OCI-LY1 (cell line): Measurements from ENCODE around the gene TEKT1.

Source experiments
- H2AFZ ChIP-seq: fragments of 200-600 bp; sonication (generic), shearing (Covaris generic); 2 replicates; pipeline ENCODE4 v1.6.0; 2014; ENCODE audit warnings: antibody characterized with exemption, mild to moderate bottlenecking, low read length
- H3F3A ChIP-seq: fragments of 200-600 bp; sonication (generic), shearing (Covaris generic); 2 replicates; pipeline ENCODE4 v1.6.0; 2014; ENCODE audit warnings: mild to moderate bottlenecking, antibody characterized with exemption, low read length, moderate library complexity; ENCODE audit not compliant: insufficient read depth
- H3K27ac ChIP-seq: fragments of 200-600 bp; sonication (generic); 2 replicates; pipeline ENCODE4 v1.5.1; 2014; ENCODE audit warnings: low read length, mixed run types, mild to moderate bottlenecking, low read depth; ENCODE audit not compliant: poor library complexity, severe bottlenecking
- H3K27me3 ChIP-seq: fragments of 200-600 bp; sonication (generic); 2 replicates; pipeline ENCODE4 v1.6.0; 2014; ENCODE audit warnings: antibody characterized with exemption, mild to moderate bottlenecking, low read length, moderate library complexity; ENCODE audit not compliant: insufficient read depth
- H3K36me3 ChIP-seq: fragments of 200-600 bp; sonication (generic); 2 replicates; pipeline ENCODE4 v1.6.1; 2014; ENCODE audit warnings: mild to moderate bottlenecking, antibody characterized with exemption, low read length, moderate library complexity, mixed read lengths; ENCODE audit not compliant: insufficient read depth
- H3K4me1 ChIP-seq: fragments of 200-600 bp; sonication (generic); 2 replicates; pipeline ENCODE4 v1.5.1; 2014; ENCODE audit warnings: mild to moderate bottlenecking, low read length, moderate library complexity; ENCODE audit not compliant: insufficient read depth, severe bottlenecking
- H3K4me2 ChIP-seq: fragments of 200-600 bp; sonication (generic), shearing (Covaris generic); 2 replicates; pipeline ENCODE4 v1.6.1; 2014; ENCODE audit warnings: low read length
- H3K4me3 ChIP-seq: fragments of 200-600 bp; sonication (generic); 2 replicates; pipeline ENCODE4 v1.5.1; 2014; ENCODE audit warnings: low read length, low read depth, mild to moderate bottlenecking, mixed read lengths; ENCODE audit not compliant: poor library complexity, severe bottlenecking
- H3K79me2 ChIP-seq: fragments of 200-600 bp; shearing (Covaris generic); 2 replicates; pipeline ENCODE4 v1.6.1; 2016; ENCODE audit warnings: mixed run types, low read length, mixed read lengths; ENCODE audit not compliant: insufficient read depth
- H3K9ac ChIP-seq: fragments of 200-600 bp; sonication (generic), shearing (Covaris generic); 2 replicates; pipeline ENCODE4 v1.6.1; 2014; ENCODE audit warnings: mild to moderate bottlenecking, low read length, mixed read lengths
- H3K9me2 ChIP-seq: fragments of 200-600 bp; sonication (generic), shearing (Covaris generic); 2 replicates; pipeline ENCODE4 v1.6.1; 2014; ENCODE audit warnings: low read depth, mild to moderate bottlenecking, low read length, mixed read lengths
- H3K9me3 ChIP-seq: fragments of 200-600 bp; shearing (Covaris generic); 2 replicates; pipeline ENCODE4 v1.6.1; 2014; ENCODE audit warnings: low read length, mixed read lengths
- H4K20me1 ChIP-seq: fragments of 200-600 bp; sonication (generic), shearing (Covaris generic); 2 replicates; pipeline ENCODE4 v1.6.0; 2016; ENCODE audit warnings: mild to moderate bottlenecking, low read length; ENCODE audit not compliant: insufficient read depth
- EZH2 ChIP-seq: fragments of 200-600 bp; sonication (generic), shearing (Covaris generic); IDR thresholded peaks from 2 replicates; pipeline ENCODE4 v1.8.0; 2017; ENCODE audit warnings: borderline replicate concordance, mixed run types, mild to moderate bottlenecking, antibody characterized with exemption, low read length, moderate library complexity, mixed read lengths
- TF ChIP-seq, protein P1 (sequence below): fragments of 200-600 bp; sonication (generic), shearing (Covaris generic); IDR thresholded peaks from 2 replicates; pipeline ENCODE4 v1.5.1; 2017; ENCODE audit warnings: mild to moderate bottlenecking, antibody characterized with exemption, low read length, moderate library complexity, mixed read lengths

The TEKT1 gene

DNA sequence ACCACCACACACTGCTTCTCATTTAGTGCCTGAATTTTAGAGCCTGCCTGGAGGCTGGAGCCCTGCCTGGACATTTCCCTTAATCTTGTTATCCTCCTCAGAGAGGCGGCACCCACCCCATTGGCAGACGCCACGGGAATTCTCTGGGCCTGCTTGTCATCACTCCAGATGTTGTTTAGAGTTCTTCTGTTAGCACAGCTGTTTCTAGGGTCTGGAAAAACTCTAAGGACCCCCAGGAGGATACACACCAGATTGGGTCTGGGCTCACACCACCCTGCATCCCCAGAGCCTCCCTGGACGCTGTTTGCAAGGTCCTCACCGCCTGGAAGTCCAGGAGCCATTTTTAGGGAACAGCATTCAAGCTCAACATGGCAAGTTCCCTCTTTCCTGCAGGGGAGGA lies 76.2 kb downstream of the TEKT1 start:
- no peak overlapping the region for H2AFZ ChIP-seq
- H3K9me2 ChIP-seq: no peaks in the 10 kb centered on the region
- H3K4me2 ChIP-seq: no peak overlapping the region
- H3K27ac ChIP-seq: no peak overlapping the region
- H3F3A ChIP-seq: no peaks in the 10 kb centered on the region
- TF ChIP-seq, protein P1, sequence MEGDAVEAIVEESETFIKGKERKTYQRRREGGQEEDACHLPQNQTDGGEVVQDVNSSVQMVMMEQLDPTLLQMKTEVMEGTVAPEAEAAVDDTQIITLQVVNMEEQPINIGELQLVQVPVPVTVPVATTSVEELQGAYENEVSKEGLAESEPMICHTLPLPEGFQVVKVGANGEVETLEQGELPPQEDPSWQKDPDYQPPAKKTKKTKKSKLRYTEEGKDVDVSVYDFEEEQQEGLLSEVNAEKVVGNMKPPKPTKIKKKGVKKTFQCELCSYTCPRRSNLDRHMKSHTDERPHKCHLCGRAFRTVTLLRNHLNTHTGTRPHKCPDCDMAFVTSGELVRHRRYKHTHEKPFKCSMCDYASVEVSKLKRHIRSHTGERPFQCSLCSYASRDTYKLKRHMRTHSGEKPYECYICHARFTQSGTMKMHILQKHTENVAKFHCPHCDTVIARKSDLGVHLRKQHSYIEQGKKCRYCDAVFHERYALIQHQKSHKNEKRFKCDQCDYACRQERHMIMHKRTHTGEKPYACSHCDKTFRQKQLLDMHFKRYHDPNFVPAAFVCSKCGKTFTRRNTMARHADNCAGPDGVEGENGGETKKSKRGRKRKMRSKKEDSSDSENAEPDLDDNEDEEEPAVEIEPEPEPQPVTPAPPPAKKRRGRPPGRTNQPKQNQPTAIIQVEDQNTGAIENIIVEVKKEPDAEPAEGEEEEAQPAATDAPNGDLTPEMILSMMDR: no peak
- TF ChIP-seq EZH2: no peak
- H3K9me3 ChIP-seq: no peaks in the 10 kb centered on the region
- no peaks in the 10 kb centered on the region for H4K20me1 ChIP-seq
- no peak overlapping the region for H3K9ac ChIP-seq
- H3K27me3 ChIP-seq: no peaks in the 10 kb centered on the region
- H3K4me3 ChIP-seq: no peak overlapping the region
- H3K36me3 ChIP-seq: no peaks in the 10 kb centered on the region
- H3K79me2 ChIP-seq: no peaks in the 10 kb centered on the region
- H3K4me1 ChIP-seq: no peaks in the 10 kb centered on the region

DNA sequence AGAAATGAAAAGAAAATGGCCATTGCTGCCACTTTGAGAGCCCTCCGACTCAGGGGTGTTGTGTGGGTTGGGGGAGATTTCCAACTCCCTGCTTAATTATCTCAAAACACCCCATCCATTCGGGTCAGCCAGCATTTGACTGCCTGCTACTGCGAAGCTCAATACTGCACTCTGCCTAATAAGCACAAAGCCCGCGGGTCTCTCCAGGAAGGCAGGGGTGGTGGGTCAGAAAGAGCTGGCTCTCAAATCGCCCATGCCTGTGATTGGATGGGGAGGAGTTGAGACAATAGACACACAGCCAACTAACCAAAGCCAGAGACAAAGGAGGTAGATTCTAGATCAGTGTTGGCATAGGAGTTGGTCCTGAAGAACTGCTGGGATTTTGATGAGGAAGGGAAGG lies 78.0 kb downstream of the TEKT1 start:
- no peak for TF ChIP-seq EZH2
- TF ChIP-seq, protein P1: no peak
- Histone ChIP-seq H3K4me1 (no peaks in the 10 kb centered on the region), H3K36me3 (no peaks in the 10 kb centered on the region), H3K27me3 (no peaks in the 10 kb centered on the region), H3K9ac (no peak overlapping the region), H3K4me2 (no peak overlapping the region), H4K20me1 (no peaks in the 10 kb centered on the region), H3K27ac (no peak overlapping the region), H3K9me3 (no peaks in the 10 kb centered on the region), H3K79me2 (no peaks in the 10 kb centered on the region), H3K9me2 (no peaks in the 10 kb centered on the region), H3F3A (no peaks in the 10 kb centered on the region), H3K4me3 (no peak overlapping the region), H2AFZ (no peak overlapping the region)

DNA sequence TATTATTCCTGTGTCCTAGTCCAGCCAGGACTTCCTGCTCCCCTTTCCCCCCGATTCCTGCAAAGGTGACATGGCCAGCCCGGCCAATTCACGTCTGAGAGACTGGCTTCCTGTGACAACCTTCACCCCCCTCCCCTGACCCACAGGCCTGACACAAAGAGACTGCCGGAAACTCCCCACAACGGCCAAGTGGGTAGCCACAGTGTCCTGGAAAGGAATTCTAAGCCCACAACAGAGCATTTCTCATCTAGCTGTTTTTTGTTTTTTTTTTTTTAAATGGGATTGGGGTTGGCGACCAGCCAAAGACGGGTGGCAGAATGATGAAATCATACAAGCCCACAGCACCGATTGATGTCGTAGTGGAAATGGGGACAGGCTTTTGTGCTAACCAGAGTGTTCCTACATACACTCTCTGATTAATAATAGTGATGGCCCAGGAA lies 78.5 kb downstream of the TEKT1 start:
- no peaks in the 10 kb centered on the region for H4K20me1 ChIP-seq
- H3K36me3 ChIP-seq: no peaks in the 10 kb centered on the region
- H3K9me3 ChIP-seq: no peaks in the 10 kb centered on the region
- H2AFZ ChIP-seq: no peak overlapping the region
- H3K27ac ChIP-seq: no peak overlapping the region
- H3K4me2 ChIP-seq: no peak overlapping the region
- no peaks in the 10 kb centered on the region for H3K27me3 ChIP-seq
- H3K9me2 ChIP-seq: no peaks in the 10 kb centered on the region
- no peaks in the 10 kb centered on the region for H3F3A ChIP-seq
- no peak overlapping the region for H3K4me3 ChIP-seq
- TF ChIP-seq, protein P1: no peak
- no peak for TF ChIP-seq EZH2
- no peak overlapping the region for H3K9ac ChIP-seq
- H3K4me1 ChIP-seq: no peaks in the 10 kb centered on the region
- no peaks in the 10 kb centered on the region for H3K79me2 ChIP-seq
